PFSK-1 (cell line): ENCODE data around the gene ASCC3.

Experiments
- POLR2AphosphoS5 ChIP-seq: IDR thresholded peaks from 2 replicates; pipeline ENCODE4 v1.6.1; 2012; ENCODE audit warnings: low read depth, mild to moderate bottlenecking, control low read depth, low read length, moderate library complexity
- SIN3A ChIP-seq: IDR thresholded peaks from 2 replicates; pipeline ENCODE4 v1.6.1; 2012; ENCODE audit warnings: mild to moderate bottlenecking, low read length, moderate library complexity, borderline replicate concordance; ENCODE audit not compliant: insufficient read depth
- TAF1 ChIP-seq: IDR thresholded peaks from 2 replicates; pipeline ENCODE4 v1.6.1; 2012; ENCODE audit warnings: low read length, control low read depth, borderline replicate concordance; ENCODE audit not compliant: insufficient read depth
- TF ChIP-seq, protein P1 (sequence below), 2 experiments: IDR thresholded peaks; 2 replicates each; pipeline versions ENCODE4 v1.6.1 to v1.8.0; 2011 to 2012; ENCODE audit warnings: low read depth in 2 of 2, low read length in 2 of 2, control low read depth in 1 of 2, inconsistent platforms in 1 of 2, mild to moderate bottlenecking in 1 of 2, moderate library complexity in 1 of 2; ENCODE audit not compliant: insufficient read depth in 1 of 2

DNA sequence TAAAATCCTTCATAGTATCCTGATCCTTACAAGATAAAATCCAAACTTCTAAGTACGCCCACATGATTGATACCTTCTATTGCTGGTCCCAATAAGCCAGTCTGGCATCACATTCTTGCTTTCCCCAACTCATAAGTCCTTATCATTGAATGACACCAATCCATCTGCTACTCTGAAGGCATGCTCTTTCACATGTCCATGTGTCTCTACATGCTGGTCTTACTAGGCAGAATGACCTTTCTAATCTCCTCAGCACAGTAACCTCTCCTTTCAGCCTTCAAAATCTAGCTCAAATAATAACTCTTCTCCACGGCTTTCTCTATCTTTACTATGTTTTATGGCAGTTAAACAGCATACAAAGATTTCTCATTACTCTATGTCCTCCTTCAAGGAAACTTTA lies 71.1 kb downstream of the ASCC3 start:
- TF ChIP-seq, protein P1, sequence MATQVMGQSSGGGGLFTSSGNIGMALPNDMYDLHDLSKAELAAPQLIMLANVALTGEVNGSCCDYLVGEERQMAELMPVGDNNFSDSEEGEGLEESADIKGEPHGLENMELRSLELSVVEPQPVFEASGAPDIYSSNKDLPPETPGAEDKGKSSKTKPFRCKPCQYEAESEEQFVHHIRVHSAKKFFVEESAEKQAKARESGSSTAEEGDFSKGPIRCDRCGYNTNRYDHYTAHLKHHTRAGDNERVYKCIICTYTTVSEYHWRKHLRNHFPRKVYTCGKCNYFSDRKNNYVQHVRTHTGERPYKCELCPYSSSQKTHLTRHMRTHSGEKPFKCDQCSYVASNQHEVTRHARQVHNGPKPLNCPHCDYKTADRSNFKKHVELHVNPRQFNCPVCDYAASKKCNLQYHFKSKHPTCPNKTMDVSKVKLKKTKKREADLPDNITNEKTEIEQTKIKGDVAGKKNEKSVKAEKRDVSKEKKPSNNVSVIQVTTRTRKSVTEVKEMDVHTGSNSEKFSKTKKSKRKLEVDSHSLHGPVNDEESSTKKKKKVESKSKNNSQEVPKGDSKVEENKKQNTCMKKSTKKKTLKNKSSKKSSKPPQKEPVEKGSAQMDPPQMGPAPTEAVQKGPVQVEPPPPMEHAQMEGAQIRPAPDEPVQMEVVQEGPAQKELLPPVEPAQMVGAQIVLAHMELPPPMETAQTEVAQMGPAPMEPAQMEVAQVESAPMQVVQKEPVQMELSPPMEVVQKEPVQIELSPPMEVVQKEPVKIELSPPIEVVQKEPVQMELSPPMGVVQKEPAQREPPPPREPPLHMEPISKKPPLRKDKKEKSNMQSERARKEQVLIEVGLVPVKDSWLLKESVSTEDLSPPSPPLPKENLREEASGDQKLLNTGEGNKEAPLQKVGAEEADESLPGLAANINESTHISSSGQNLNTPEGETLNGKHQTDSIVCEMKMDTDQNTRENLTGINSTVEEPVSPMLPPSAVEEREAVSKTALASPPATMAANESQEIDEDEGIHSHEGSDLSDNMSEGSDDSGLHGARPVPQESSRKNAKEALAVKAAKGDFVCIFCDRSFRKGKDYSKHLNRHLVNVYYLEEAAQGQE (IDR thresholded peaks at IDR 0.05; ENCODE audit: insufficient read depth in 1 of 2, low read depth in 2 of 2, low read length in 2 of 2): no peak
- TF ChIP-seq SIN3A: no peak
- no peak for TF ChIP-seq TAF1
- TF ChIP-seq POLR2AphosphoS5: no peak
